HepG2 (cell line): Measurements from ENCODE around the gene ARMC3. TPM values are rescaled to one million over a fixed set of nuclear protein-coding genes. Genes with fewer than 3 reads are reported as not detected.

Source experiments
- BRD4 ChIP-seq: sonication (generic); formaldehyde crosslinking; IDR thresholded peaks from 2 replicates; pipeline ENCODE4 v1.4.0; 2020; ENCODE audit warnings: missing genetic modification reagents
- ELF4 ChIP-seq: sonication (generic); formaldehyde crosslinking; IDR thresholded peaks from 2 replicates; pipeline ENCODE4 v1.5.0; 2020; ENCODE audit warnings: missing genetic modification reagents, mild to moderate bottlenecking, moderate library complexity, borderline replicate concordance
- FOSL1 ChIP-seq: sonication (generic); formaldehyde crosslinking; IDR thresholded peaks from 2 replicates; pipeline ENCODE4 v1.9.0; 2021; ENCODE audit warnings: missing genetic modification reagents, borderline replicate concordance
- FOSL2 ChIP-seq: sonication (generic); formaldehyde crosslinking; IDR thresholded peaks from 2 replicates; pipeline ENCODE4 v1.4.0; 2020; ENCODE audit warnings: missing genetic modification reagents
- GZF1 ChIP-seq: sonication (generic); formaldehyde crosslinking; IDR thresholded peaks from 2 replicates; pipeline ENCODE4 v1.5.1; 2020; ENCODE audit warnings: mild to moderate bottlenecking, missing genetic modification reagents
- HDAC6 ChIP-seq: fragments of 200-600 bp; sonication (generic); IDR thresholded peaks from 2 replicates; pipeline ENCODE4 v1.7.0; 2017; ENCODE audit warnings: mild to moderate bottlenecking, antibody characterized with exemption, low read length, low read depth
- HNRNPH1 ChIP-seq: fragments of 200-400 bp; formaldehyde crosslinking; optimal IDR thresholded peaks from 2 replicates; pipeline ENCODE3; 2017; ENCODE audit warnings: mild to moderate bottlenecking, low read depth, low read length
- MAFF ChIP-seq: IDR thresholded peaks from 2 replicates; pipeline ENCODE4 v1.6.1; 2011; ENCODE audit warnings: low read depth, low read length, improper control_type of control experiment
- MEIS1 ChIP-seq: sonication (generic); formaldehyde crosslinking; IDR thresholded peaks from 2 replicates; pipeline ENCODE4 v1.9.0; 2021; ENCODE audit warnings: mild to moderate bottlenecking, missing genetic modification reagents, moderate library complexity, borderline replicate concordance
- NR2F2 ChIP-seq: IDR thresholded peaks from 2 replicates; pipeline ENCODE4 v1.6.1; 2012; ENCODE audit warnings: low read depth, inconsistent platforms, borderline replicate concordance
- NRL ChIP-seq: sonication (generic); formaldehyde crosslinking; IDR thresholded peaks from 2 replicates; pipeline ENCODE4 v1.5.0; 2020; ENCODE audit warnings: missing genetic modification reagents, mild to moderate bottlenecking, moderate library complexity, borderline replicate concordance
- RELA ChIP-seq: sonication (generic); formaldehyde crosslinking; IDR thresholded peaks from 2 replicates; pipeline ENCODE4 v1.4.0; 2020; ENCODE audit warnings: missing genetic modification reagents
- SRSF1 ChIP-seq: fragments of 200-400 bp; formaldehyde crosslinking; optimal IDR thresholded peaks from 2 replicates; pipeline ENCODE3; 2017; ENCODE audit warnings: mild to moderate bottlenecking, low read depth, low read length, moderate library complexity
- TAF1 ChIP-seq: sonication (generic); formaldehyde crosslinking; IDR thresholded peaks from 2 replicates; pipeline ENCODE4 v1.4.0; 2020; ENCODE audit warnings: missing genetic modification reagents
- XRCC5 ChIP-seq: fragments of 200-400 bp; formaldehyde crosslinking; optimal IDR thresholded peaks from 2 replicates; pipeline ENCODE3; 2017; ENCODE audit warnings: mild to moderate bottlenecking, low read length
- ZNF10 ChIP-seq: sonication (generic); formaldehyde crosslinking; IDR thresholded peaks from 2 replicates; pipeline ENCODE4 v1.4.0; 2020; ENCODE audit warnings: mild to moderate bottlenecking, low read depth, missing genetic modification reagents, borderline replicate concordance
- ZNF251 ChIP-seq: sonication (generic); formaldehyde crosslinking; IDR thresholded peaks from 2 replicates; pipeline ENCODE4 v1.9.0; 2021; ENCODE audit warnings: mild to moderate bottlenecking, missing genetic modification reagents
- ZNF264 ChIP-seq: sonication (generic); formaldehyde crosslinking; IDR thresholded peaks from 2 replicates; pipeline ENCODE4 v1.4.0; 2020; ENCODE audit warnings: missing genetic modification reagents
- ZNF501 ChIP-seq: sonication (generic); formaldehyde crosslinking; IDR thresholded peaks from 2 replicates; pipeline ENCODE4 v1.5.1; 2020; ENCODE audit warnings: mild to moderate bottlenecking, moderate library complexity, missing genetic modification reagents
- ZNF552 ChIP-seq: sonication (generic); formaldehyde crosslinking; IDR thresholded peaks from 2 replicates; pipeline ENCODE4 v1.9.0; 2022; ENCODE audit warnings: missing genetic modification reagents, mild to moderate bottlenecking, borderline replicate concordance
- ZNF572 ChIP-seq: sonication (generic); formaldehyde crosslinking; IDR thresholded peaks from 2 replicates; pipeline ENCODE4 v1.5.1; 2020; ENCODE audit warnings: mild to moderate bottlenecking, missing genetic modification reagents
- ZNF629 ChIP-seq: sonication (generic); formaldehyde crosslinking; conservative IDR thresholded peaks from 2 replicates; pipeline ENCODE4 v1.5.0; 2020; ENCODE audit warnings: missing genetic modification reagents
- ZNF883 ChIP-seq: sonication (generic); formaldehyde crosslinking; IDR thresholded peaks from 2 replicates; pipeline ENCODE4 v1.5.1; 2020; ENCODE audit warnings: mild to moderate bottlenecking, missing genetic modification reagents; ENCODE audit errors: not compliant biosample characterization
- ZZZ3 ChIP-seq: sonication (generic); formaldehyde crosslinking; IDR thresholded peaks from 2 replicates; pipeline ENCODE4 v1.4.0; 2020; ENCODE audit warnings: missing genetic modification reagents, mild to moderate bottlenecking, borderline replicate concordance
- polyA plus RNA-seq, 8 experiments: library from polyadenylated mRNA; depleted of rRNA in 3 of 8; stranded (reverse) in 7 of 8; unstranded in 1 of 8; fragments of >200 nt; fragmentation: Illumina TruSeq in 4 of 8; extraction: Trizol in 4 of 8; gene quantifications; 2 replicates each; pipeline versions ENCODE4 v1.2.1 to v1.2.3, GENCODE V29; 2011 to 2016; ENCODE audit warnings: low read depth in 4 of 8, missing spikeins in 1 of 8, mixed read lengths in 1 of 8; ENCODE audit not compliant: insufficient read depth in 1 of 8
- total RNA-seq, 5 experiments: library from RNA; depleted of rRNA; stranded (reverse); fragments of >200 nt; fragmentation: Illumina TruSeq; extraction: Trizol; gene quantifications; 2 replicates each; pipeline ENCODE4 v1.2.3, GENCODE V29; 2016; ENCODE audit warnings: low read depth in 1 of 5
- TF ChIP-seq, protein P1 (sequence below): sonication (generic); formaldehyde crosslinking; IDR thresholded peaks from 2 replicates; pipeline ENCODE4 v1.5.0; 2020; ENCODE audit warnings: missing genetic modification reagents
- TF ChIP-seq, protein P2 (sequence below): sonication (generic); formaldehyde crosslinking; IDR thresholded peaks from 2 replicates; pipeline ENCODE4 v1.4.0; 2020; ENCODE audit warnings: missing genetic modification reagents
- TF ChIP-seq, protein P3 (sequence below): IDR thresholded peaks from 2 replicates; pipeline ENCODE4 v1.6.1; 2016; ENCODE audit warnings: low read depth, borderline replicate concordance
- TF ChIP-seq, protein P4 (sequence below): sonication (generic); formaldehyde crosslinking; IDR thresholded peaks from 2 replicates; pipeline ENCODE4 v1.8.1; 2023; ENCODE audit warnings: mild to moderate bottlenecking, missing genetic modification reagents
- TF ChIP-seq, protein P5 (sequence below): sonication (generic); formaldehyde crosslinking; IDR thresholded peaks from 2 replicates; pipeline ENCODE4 v1.8.1; 2023; ENCODE audit warnings: missing genetic modification reagents, inconsistent platforms, borderline replicate concordance

The ARMC3 gene
- total and polyA plus RNA-seq, 2 of the 13 experiments (the other 11 are each of a cell fraction or from before 2014, with no cell fraction given): not detected

DNA sequence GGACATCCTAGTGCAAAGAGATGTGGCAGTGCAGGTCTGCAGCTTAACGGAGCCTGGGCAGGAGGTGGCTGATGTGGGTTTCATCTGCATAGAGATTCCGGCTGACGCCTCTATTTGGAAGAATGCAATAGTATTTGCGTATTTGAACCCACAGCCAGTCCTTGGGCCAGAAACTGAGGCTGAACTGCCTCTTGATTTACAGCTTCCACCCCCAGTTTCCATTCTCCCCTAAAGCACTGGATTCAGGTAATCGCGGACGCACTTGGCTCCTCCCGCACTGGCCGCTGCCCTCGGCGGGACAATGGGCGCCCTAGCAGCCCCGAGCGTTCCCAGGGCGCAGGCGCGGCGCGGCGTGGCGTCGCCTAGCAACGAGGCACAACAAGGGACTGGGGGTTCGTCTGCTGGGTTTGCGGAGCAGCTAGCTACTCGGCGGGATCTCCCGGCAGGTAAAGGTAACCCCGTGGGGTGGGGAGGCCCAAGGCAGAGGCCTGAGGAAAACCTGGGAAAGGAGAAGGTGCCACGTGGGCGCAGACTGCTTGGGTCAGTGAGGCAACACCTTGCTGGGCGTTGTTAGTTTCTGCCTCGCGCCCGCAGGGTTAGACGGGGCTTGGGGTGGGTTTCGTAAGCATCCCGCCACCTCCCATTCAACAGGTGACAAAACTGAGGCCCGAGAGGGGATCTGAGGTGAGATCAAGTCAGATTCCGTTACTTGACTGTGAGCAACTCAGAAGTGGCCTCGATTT is at the start of gene ARMC3 (continued):
- TF ChIP-seq ZNF10 (CRISPR knock-in tag) (no peak), ZNF264 (no peak), ELF4 (no peak), BRD4 (no peak), GZF1 (CRISPR knock-in tag) (no peak), NRL (no peak), ZNF572 (CRISPR knock-in tag) (no peak), XRCC5 (peak; percentile 53), ZNF629 (CRISPR knock-in tag) (peak; percentile 51), HDAC6 (no peak), MEIS1 (CRISPR knock-in tag) (no peak), TAF1 (CRISPR knock-in tag) (no peak), ZNF552 (CRISPR knock-in tag) (no peak), ZNF251 (no peak), SRSF1 (peak; percentile 33), ZNF501 (CRISPR knock-in tag) (0 out of 2 replicates have a peak, but pooled peaks have one; percentile 50), FOSL1 (CRISPR knock-in tag) (no peak), RELA (CRISPR knock-in tag) (no peak), NR2F2 (no peak), ZZZ3 (CRISPR knock-in tag) (no peak), HNRNPH1 (no peak), MAFF (no peak), ZNF883 (no peak), FOSL2 (CRISPR knock-in tag) (no peak)
- TF ChIP-seq, protein P1, sequence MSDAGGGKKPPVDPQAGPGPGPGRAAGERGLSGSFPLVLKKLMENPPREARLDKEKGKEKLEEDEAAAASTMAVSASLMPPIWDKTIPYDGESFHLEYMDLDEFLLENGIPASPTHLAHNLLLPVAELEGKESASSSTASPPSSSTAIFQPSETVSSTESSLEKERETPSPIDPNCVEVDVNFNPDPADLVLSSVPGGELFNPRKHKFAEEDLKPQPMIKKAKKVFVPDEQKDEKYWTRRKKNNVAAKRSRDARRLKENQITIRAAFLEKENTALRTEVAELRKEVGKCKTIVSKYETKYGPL (CRISPR knock-in tag): no peak
- TF ChIP-seq, protein P2, sequence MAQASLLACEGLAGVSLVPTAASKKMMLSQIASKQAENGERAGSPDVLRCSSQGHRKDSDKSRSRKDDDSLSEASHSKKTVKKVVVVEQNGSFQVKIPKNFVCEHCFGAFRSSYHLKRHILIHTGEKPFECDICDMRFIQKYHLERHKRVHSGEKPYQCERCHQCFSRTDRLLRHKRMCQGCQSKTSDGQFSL (CRISPR knock-in tag): no peak
- TF ChIP-seq, protein P3, sequence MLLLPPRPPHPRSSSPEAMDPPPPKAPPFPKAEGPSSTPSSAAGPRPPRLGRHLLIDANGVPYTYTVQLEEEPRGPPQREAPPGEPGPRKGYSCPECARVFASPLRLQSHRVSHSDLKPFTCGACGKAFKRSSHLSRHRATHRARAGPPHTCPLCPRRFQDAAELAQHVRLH (CRISPR knock-in tag): no peak
- TF ChIP-seq, protein P4, sequence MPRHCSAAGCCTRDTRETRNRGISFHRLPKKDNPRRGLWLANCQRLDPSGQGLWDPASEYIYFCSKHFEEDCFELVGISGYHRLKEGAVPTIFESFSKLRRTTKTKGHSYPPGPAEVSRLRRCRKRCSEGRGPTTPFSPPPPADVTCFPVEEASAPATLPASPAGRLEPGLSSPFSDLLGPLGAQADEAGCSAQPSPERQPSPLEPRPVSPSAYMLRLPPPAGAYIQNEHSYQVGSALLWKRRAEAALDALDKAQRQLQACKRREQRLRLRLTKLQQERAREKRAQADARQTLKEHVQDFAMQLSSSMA (CRISPR knock-in tag): no peak
- TF ChIP-seq, protein P5, sequence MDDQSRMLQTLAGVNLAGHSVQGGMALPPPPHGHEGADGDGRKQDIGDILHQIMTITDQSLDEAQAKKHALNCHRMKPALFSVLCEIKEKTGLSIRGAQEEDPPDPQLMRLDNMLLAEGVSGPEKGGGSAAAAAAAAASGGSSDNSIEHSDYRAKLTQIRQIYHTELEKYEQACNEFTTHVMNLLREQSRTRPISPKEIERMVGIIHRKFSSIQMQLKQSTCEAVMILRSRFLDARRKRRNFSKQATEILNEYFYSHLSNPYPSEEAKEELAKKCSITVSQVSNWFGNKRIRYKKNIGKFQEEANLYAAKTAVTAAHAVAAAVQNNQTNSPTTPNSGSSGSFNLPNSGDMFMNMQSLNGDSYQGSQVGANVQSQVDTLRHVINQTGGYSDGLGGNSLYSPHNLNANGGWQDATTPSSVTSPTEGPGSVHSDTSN (CRISPR knock-in tag): no peak
